Neural progenitor cell (in vitro differentiated cells): ENCODE data around the gene FGF22. TPM values are rescaled to one million over a fixed set of nuclear protein-coding genes. Genes with fewer than 3 reads are reported as not detected.

ENCODE experiments used
- DNase-seq: peaks from one replicate; pipeline ENCODE4 v3.0.0-alpha.2; 2016; ENCODE audit warnings: low spot score
- H2AFZ ChIP-seq: fragments of 200-600 bp; sonication (generic); replicated peaks from 2 replicates; pipeline ENCODE4 v1.6.1; 2016; ENCODE audit warnings: antibody characterized with exemption
- H3F3A ChIP-seq: fragments of 200-600 bp; sonication (generic); 2 replicates; pipeline ENCODE4 v1.6.1; 2016; ENCODE audit warnings: antibody characterized with exemption, low read depth
- H3K27ac ChIP-seq: fragments of 200-600 bp; sonication (generic); 2 replicates; pipeline ENCODE4 v1.5.1; 2016; ENCODE audit warnings: mild to moderate bottlenecking
- H3K27me3 ChIP-seq: fragments of 200-600 bp; sonication (generic); 2 replicates; pipeline ENCODE4 v1.6.1; 2016; ENCODE audit warnings: mild to moderate bottlenecking, moderate library complexity
- H3K36me3 ChIP-seq: fragments of 200-600 bp; sonication (generic); 2 replicates; pipeline ENCODE4 v1.5.1; 2016
- H3K4me1 ChIP-seq: fragments of 200-600 bp; sonication (generic); 2 replicates; pipeline ENCODE4 v1.6.1; 2016; ENCODE audit warnings: mixed run types
- H3K4me2 ChIP-seq: fragments of 200-600 bp; sonication (generic); 2 replicates; pipeline ENCODE4 v1.6.1; 2016
- H3K4me3 ChIP-seq: fragments of 200-600 bp; sonication (generic); 2 replicates; pipeline ENCODE4 v1.5.1; 2016
- H3K79me2 ChIP-seq: fragments of 200-600 bp; sonication (generic); 2 replicates; pipeline ENCODE4 v1.6.1; 2016; ENCODE audit warnings: low read depth
- H3K9ac ChIP-seq: fragments of 200-600 bp; sonication (generic); 2 replicates; pipeline ENCODE4 v1.6.1; 2016
- H3K9me3 ChIP-seq: fragments of 200-600 bp; sonication (generic); 2 replicates; pipeline ENCODE4 v1.5.1; 2016; ENCODE audit warnings: low read depth
- H4K20me1 ChIP-seq: fragments of 200-600 bp; sonication (generic); 2 replicates; pipeline ENCODE4 v1.6.1; 2016; ENCODE audit warnings: low read depth
- H3K27ac Mint-ChIP-seq: 3 replicates; pipeline ENCODE4 v1.8.0; 2021; ENCODE audit warnings: mixed read lengths
- H3K27me3 Mint-ChIP-seq: 2 replicates; pipeline ENCODE4 v1.8.0; 2022; ENCODE audit warnings: low read depth, mild to moderate bottlenecking, inconsistent platforms, moderate library complexity, mixed read lengths; ENCODE audit not compliant: insufficient read depth
- H3K36me3 Mint-ChIP-seq: 3 replicates; pipeline ENCODE4 v1.8.0; 2021; ENCODE audit warnings: mixed read lengths
- H3K4me1 Mint-ChIP-seq: 3 replicates; pipeline ENCODE4 v1.8.0; 2021; ENCODE audit warnings: mixed read lengths
- H3K4me3 Mint-ChIP-seq: 3 replicates; pipeline ENCODE4 v1.8.0; 2021; ENCODE audit warnings: mild to moderate bottlenecking, moderate library complexity, mixed read lengths
- H3K9me3 Mint-ChIP-seq: 3 replicates; pipeline ENCODE4 v1.8.0; 2020; ENCODE audit warnings: mixed read lengths
- EZH2 ChIP-seq: fragments of 200-600 bp; sonication (generic); IDR thresholded peaks from 2 replicates; pipeline ENCODE4 v1.6.1; 2017; ENCODE audit warnings: antibody characterized with exemption, mild to moderate bottlenecking, moderate library complexity
- EZH2phosphoT487 ChIP-seq: fragments of 200-600 bp; sonication (generic); IDR thresholded peaks from 2 replicates; pipeline ENCODE4 v1.6.1; 2017; ENCODE audit warnings: antibody characterized with exemption
- total RNA-seq: library from RNA; depleted of rRNA; stranded (reverse); fragments of >200 nt; gene quantifications from 2 replicates; pipeline ENCODE4 v1.2.3, GENCODE V29; 2015; ENCODE audit warnings: low replicate concordance
- TF ChIP-seq, protein P1 (sequence below): fragments of 200-600 bp; sonication (generic); IDR thresholded peaks from 2 replicates; pipeline ENCODE4 v1.5.1; 2017; ENCODE audit warnings: antibody characterized with exemption, mild to moderate bottlenecking

The FGF22 gene
- total RNA-seq, 1 donor from 2014 or later: not detected

DNA sequence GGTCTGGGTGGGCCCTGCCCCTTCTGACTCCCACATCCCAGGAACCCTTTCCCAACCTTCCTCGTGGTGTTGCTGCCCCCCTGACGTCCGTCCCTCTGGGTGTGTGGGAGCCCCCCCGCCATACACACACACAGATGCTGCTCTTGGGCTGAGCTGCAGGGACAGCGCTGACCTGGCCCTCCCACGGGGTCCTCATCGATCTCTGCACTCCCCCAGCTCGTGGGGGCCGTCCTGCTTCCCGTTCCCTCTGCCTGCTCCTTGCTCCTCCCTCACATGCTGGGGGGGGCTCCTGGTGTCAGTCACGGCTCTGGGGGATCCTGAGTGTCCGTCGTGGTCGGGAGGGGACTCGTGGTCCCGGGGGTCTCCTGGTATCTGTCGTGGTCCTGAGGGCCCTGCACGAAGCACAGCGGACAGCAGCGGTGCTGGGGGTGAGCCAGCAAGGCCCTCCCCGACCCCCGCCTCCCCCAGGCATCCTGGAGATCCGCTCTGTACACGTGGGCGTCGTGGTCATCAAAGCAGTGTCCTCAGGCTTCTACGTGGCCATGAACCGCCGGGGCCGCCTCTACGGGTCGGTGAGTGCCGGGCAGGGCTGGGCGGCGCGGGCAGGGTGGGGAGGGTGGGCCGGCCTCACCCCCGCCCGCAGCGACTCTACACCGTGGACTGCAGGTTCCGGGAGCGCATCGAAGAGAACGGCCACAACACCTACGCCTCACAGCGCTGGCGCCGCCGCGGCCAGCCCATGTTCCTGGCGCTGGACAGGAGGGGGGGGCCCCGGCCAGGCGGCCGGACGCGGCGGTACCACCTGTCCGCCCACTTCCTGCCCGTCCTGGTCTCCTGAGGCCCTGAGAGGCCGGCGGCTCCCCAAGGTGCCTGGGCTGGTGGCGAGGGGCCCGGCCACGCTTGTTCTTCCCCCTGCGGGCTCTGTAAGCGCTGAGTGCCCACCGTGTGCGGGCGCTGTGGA is 3.4 kb downstream of the FGF22 start:
- Histone ChIP-seq H3K27ac (no peak overlapping the region), H3K4me1 (no peaks in the 10 kb centered on the region), H3K36me3 (no peaks in the 10 kb centered on the region), H3K4me3 (no peak overlapping the region), H3K9me3 (no peaks in the 10 kb centered on the region), H2AFZ (no peak overlapping the region), H3K9ac (no peak overlapping the region), H4K20me1 (peaks cover 26% of the 10 kb centered on the region), H3K4me2 (no peak overlapping the region), H3F3A (peaks cover 11% of the 10 kb centered on the region), H3K79me2 (no peaks in the 10 kb centered on the region), H3K27me3 (peaks cover 23% of the 10 kb centered on the region)
- Mint-ChIP-seq H3K27me3 (peaks cover 9% of the 10 kb centered on the region), H3K27ac (no peak overlapping the region), H3K36me3 (peaks cover 3% of the 10 kb centered on the region), H3K9me3 (no peaks in the 10 kb centered on the region), H3K4me1 (peaks cover 4% of the 10 kb centered on the region), H3K4me3 (no peak overlapping the region)
- DNase-seq: no peak
- no peak for TF ChIP-seq EZH2
- TF ChIP-seq, protein P1, sequence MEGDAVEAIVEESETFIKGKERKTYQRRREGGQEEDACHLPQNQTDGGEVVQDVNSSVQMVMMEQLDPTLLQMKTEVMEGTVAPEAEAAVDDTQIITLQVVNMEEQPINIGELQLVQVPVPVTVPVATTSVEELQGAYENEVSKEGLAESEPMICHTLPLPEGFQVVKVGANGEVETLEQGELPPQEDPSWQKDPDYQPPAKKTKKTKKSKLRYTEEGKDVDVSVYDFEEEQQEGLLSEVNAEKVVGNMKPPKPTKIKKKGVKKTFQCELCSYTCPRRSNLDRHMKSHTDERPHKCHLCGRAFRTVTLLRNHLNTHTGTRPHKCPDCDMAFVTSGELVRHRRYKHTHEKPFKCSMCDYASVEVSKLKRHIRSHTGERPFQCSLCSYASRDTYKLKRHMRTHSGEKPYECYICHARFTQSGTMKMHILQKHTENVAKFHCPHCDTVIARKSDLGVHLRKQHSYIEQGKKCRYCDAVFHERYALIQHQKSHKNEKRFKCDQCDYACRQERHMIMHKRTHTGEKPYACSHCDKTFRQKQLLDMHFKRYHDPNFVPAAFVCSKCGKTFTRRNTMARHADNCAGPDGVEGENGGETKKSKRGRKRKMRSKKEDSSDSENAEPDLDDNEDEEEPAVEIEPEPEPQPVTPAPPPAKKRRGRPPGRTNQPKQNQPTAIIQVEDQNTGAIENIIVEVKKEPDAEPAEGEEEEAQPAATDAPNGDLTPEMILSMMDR: no peak
- no peak for TF ChIP-seq EZH2phosphoT487

DNA sequence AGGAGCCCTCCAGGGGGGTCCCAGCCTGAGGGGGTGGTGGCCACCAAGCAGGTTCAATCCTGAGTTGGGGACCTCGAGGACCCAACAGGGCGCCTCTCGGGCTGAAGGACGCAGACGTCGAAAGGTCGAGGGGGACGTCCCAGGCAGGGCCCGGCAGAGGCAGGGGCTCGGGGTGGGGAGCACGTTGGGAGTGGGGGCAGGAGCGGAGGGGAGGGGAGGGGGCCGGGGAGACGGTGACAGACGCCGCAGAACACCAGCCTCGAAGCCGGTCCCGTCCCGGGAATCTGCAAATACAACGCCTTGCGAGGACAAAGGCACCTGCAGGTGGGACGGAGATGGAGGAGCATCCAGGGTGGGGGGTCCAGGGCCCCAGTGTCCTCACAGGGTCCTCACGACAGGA is 4.1 kb downstream of the FGF22 start:
- Histone ChIP-seq H4K20me1 (peaks cover 21% of the 10 kb centered on the region), H3K36me3 (no peaks in the 10 kb centered on the region), H3K9ac (no peak overlapping the region), H2AFZ (no peak overlapping the region), H3K9me3 (no peaks in the 10 kb centered on the region), H3K27ac (no peak overlapping the region), H3K27me3 (peaks cover 16% of the 10 kb centered on the region), H3K4me2 (no peak overlapping the region), H3K79me2 (no peaks in the 10 kb centered on the region), H3F3A (peaks cover 11% of the 10 kb centered on the region), H3K4me1 (no peaks in the 10 kb centered on the region), H3K4me3 (no peak overlapping the region)
- H3K9me3 Mint-ChIP-seq: no peaks in the 10 kb centered on the region
- peaks cover 9% of the 10 kb centered on the region for H3K27me3 Mint-ChIP-seq
- DNase-seq: no peak
- H3K4me1 Mint-ChIP-seq: peaks cover 4% of the 10 kb centered on the region
- H3K36me3 Mint-ChIP-seq: peaks cover 3% of the 10 kb centered on the region
- no peak overlapping the region for H3K4me3 Mint-ChIP-seq
- TF ChIP-seq EZH2: no peak
- H3K27ac Mint-ChIP-seq: no peak overlapping the region

DNA sequence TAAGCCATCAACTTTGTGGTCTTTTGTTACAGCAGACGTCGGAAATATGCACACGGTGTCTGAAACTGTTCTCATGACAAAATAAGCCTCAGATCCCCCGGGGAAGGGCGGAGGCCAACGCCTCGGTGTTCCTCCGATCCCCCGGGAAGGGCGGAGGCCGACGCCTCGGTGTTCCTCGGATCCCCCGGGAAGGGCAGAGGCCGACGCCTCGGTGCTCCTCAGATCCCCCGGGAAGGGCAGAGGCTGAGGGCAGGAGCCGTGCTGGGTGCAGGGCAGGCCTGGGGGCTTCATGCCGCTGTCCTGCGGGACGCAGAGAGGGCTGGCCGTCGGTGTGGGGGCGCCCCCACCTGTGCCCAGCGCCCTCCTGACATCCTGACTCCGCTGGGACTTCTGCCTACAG is 4.7 kb downstream of the FGF22 start:
- TF ChIP-seq EZH2phosphoT487 (no peak), EZH2 (no peak)
- TF ChIP-seq, protein P1: no peak
- peaks cover 3% of the 10 kb centered on the region for H3K36me3 Mint-ChIP-seq
- H3K27ac Mint-ChIP-seq: no peak overlapping the region
- H3K4me3 Mint-ChIP-seq: peak overlapping the region; percentile 53
- Histone ChIP-seq H3F3A (peaks cover 11% of the 10 kb centered on the region), H3K4me1 (no peaks in the 10 kb centered on the region), H2AFZ (no peak overlapping the region), H3K27ac (no peak overlapping the region), H3K36me3 (no peaks in the 10 kb centered on the region), H3K9ac (no peak overlapping the region), H3K4me3 (no peak overlapping the region), H3K4me2 (no peak overlapping the region), H3K27me3 (peaks cover 10% of the 10 kb centered on the region), H4K20me1 (peaks cover 21% of the 10 kb centered on the region), H3K79me2 (no peaks in the 10 kb centered on the region), H3K9me3 (no peaks in the 10 kb centered on the region)
- DNase-seq: no peak
- H3K27me3 Mint-ChIP-seq: peaks cover 5% of the 10 kb centered on the region
- H3K4me1 Mint-ChIP-seq: peaks cover under 1% of the 10 kb centered on the region
- H3K9me3 Mint-ChIP-seq: no peaks in the 10 kb centered on the region

DNA sequence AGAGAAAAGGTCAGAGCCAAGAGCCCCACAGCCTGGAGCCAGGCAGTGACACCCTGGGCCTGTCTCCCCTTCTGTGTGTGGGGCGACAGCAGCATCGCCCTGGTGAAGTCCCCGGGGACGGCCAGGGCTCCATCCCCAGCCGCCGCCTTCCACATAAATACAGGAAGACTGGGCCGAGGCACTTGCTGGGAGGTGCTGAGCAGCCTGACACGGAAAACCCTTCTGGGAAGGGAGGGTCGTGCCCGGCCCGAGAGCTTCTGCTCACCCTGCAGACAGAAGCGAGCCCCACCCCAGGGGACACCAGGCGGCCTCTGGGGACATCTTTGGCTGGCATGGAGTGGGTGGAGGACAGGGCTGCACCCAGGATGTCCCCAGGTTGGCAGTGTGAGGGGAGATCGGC is 5.1 kb downstream of the FGF22 start:
- no peaks in the 10 kb centered on the region for H3K36me3 ChIP-seq
- peaks cover 7% of the 10 kb centered on the region for H3K27me3 ChIP-seq
- H3K4me1 Mint-ChIP-seq: no peaks in the 10 kb centered on the region
- H3K27ac ChIP-seq: no peak overlapping the region
- peaks cover 3% of the 10 kb centered on the region for H3K36me3 Mint-ChIP-seq
- no peak overlapping the region for H3K27ac Mint-ChIP-seq
- no peaks in the 10 kb centered on the region for H3K9me3 Mint-ChIP-seq
- no peak for DNase-seq
- H3F3A ChIP-seq: peaks cover 11% of the 10 kb centered on the region
- H3K4me3 Mint-ChIP-seq: no peak overlapping the region
- H3K4me3 ChIP-seq: no peak overlapping the region
- no peak overlapping the region for H2AFZ ChIP-seq
- H3K9ac ChIP-seq: no peak overlapping the region
- peaks cover 21% of the 10 kb centered on the region for H4K20me1 ChIP-seq
- no peaks in the 10 kb centered on the region for H3K4me1 ChIP-seq
- TF ChIP-seq EZH2: no peak
- TF ChIP-seq EZH2phosphoT487: no peak
- TF ChIP-seq, protein P1: no peak
- no peak overlapping the region for H3K4me2 ChIP-seq
- H3K9me3 ChIP-seq: no peaks in the 10 kb centered on the region
- H3K27me3 Mint-ChIP-seq: peaks cover 4% of the 10 kb centered on the region
- H3K79me2 ChIP-seq: no peaks in the 10 kb centered on the region
